ENCODE measurements around the gene DDX5.

DNA sequence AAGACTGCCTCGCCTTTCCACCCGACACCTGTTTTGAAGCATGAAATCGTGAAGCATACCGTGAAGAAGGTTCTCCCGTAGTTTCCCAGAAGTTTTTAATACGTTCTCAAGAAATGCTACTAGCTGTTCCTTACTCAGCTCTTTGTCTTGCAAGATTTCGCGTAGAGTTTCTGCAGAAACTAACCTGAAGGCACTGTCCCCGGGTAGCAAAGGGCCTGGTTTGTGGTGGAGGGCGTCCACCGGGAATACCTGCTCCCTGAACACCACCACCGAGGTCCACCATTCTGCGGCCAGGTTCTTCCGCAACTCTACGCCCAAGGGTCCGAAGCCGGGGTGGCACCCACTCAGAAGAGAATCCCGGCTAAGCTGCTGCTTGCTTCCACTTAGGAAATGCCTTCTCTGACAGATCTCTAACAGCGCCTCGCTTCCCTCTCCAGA, 9.7 kb downstream of the DDX5 start:
- TF ChIP-seq, protein P1, sequence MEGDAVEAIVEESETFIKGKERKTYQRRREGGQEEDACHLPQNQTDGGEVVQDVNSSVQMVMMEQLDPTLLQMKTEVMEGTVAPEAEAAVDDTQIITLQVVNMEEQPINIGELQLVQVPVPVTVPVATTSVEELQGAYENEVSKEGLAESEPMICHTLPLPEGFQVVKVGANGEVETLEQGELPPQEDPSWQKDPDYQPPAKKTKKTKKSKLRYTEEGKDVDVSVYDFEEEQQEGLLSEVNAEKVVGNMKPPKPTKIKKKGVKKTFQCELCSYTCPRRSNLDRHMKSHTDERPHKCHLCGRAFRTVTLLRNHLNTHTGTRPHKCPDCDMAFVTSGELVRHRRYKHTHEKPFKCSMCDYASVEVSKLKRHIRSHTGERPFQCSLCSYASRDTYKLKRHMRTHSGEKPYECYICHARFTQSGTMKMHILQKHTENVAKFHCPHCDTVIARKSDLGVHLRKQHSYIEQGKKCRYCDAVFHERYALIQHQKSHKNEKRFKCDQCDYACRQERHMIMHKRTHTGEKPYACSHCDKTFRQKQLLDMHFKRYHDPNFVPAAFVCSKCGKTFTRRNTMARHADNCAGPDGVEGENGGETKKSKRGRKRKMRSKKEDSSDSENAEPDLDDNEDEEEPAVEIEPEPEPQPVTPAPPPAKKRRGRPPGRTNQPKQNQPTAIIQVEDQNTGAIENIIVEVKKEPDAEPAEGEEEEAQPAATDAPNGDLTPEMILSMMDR (conservative IDR thresholded peaks at IDR 0.05; ENCODE audit: low read depth, low read length) = no peak
- TF ChIP-seq POLR2A (IDR thresholded peaks at IDR 0.05; ENCODE audit: low read depth, low read length) = no peak
- TF ChIP-seq RAD21 (IDR thresholded peaks at IDR 0.05; ENCODE audit: low read length) = no peak
- TF ChIP-seq, protein P2, sequence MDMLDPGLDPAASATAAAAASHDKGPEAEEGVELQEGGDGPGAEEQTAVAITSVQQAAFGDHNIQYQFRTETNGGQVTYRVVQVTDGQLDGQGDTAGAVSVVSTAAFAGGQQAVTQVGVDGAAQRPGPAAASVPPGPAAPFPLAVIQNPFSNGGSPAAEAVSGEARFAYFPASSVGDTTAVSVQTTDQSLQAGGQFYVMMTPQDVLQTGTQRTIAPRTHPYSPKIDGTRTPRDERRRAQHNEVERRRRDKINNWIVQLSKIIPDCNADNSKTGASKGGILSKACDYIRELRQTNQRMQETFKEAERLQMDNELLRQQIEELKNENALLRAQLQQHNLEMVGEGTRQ (IDR thresholded peaks at IDR 0.05; ENCODE audit: low read depth, low read length) = no peak
- no peak for TF ChIP-seq MAZ (IDR thresholded peaks at IDR 0.05; ENCODE audit: borderline replicate concordance, low read depth, low read length)
- no peak for TF ChIP-seq BHLHE40 (IDR thresholded peaks at IDR 0.05; ENCODE audit: low read depth, low read length)
- TF ChIP-seq MAFK (IDR thresholded peaks at IDR 0.05; ENCODE audit: low read depth, low read length) = no peak
- no peak for TF ChIP-seq NFE2L2 (IDR thresholded peaks at IDR 0.05; ENCODE audit: low read depth, low read length)
- no peak for TF ChIP-seq SMC3 (IDR thresholded peaks at IDR 0.05; ENCODE audit: low read depth, low read length)
- no peak for TF ChIP-seq MXI1 (IDR thresholded peaks at IDR 0.05; ENCODE audit: borderline replicate concordance, low read depth, low read length)
- TF ChIP-seq, protein P3, sequence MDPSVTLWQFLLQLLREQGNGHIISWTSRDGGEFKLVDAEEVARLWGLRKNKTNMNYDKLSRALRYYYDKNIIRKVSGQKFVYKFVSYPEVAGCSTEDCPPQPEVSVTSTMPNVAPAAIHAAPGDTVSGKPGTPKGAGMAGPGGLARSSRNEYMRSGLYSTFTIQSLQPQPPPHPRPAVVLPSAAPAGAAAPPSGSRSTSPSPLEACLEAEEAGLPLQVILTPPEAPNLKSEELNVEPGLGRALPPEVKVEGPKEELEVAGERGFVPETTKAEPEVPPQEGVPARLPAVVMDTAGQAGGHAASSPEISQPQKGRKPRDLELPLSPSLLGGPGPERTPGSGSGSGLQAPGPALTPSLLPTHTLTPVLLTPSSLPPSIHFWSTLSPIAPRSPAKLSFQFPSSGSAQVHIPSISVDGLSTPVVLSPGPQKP (IDR thresholded peaks at IDR 0.05; ENCODE audit: borderline replicate concordance, low read depth, low read length) = no peak
- TF ChIP-seq FOS (IDR thresholded peaks at IDR 0.05; ENCODE audit: low read depth, low read length) = no peak
- TF ChIP-seq RFX5 (IDR thresholded peaks at IDR 0.05; ENCODE audit: low read depth, low read length) = no peak
- no peak for TF ChIP-seq CEBPB (IDR thresholded peaks at IDR 0.05; ENCODE audit: low read depth, low read length)

Measured in IMR-90 (cell line).